Testis (tissue), 3 donors: ENCODE measurements around the gene SLC39A6. TPM values are rescaled to one million over a fixed set of nuclear protein-coding genes. Genes with fewer than 3 reads are reported as not detected.

Source experiments
- DNase-seq: peaks from one replicate; pipeline ENCODE4 v3.0.0-alpha.2; 2019
- H3K27ac ChIP-seq, 2 donors: fragments of 200-600 bp; sonication (generic); one replicate each; pipeline ENCODE4 v1.5.1; 2019
- H3K27me3 ChIP-seq: fragments of 200-600 bp; sonication (generic); one replicate; pipeline ENCODE4 v1.5.1; 2019
- H3K36me3 ChIP-seq: fragments of 200-600 bp; sonication (generic); one replicate; pipeline ENCODE4 v1.5.1; 2017; ENCODE audit warnings: low read depth; ENCODE audit errors: missing control alignments
- H3K4me1 ChIP-seq: fragments of 200-600 bp; sonication (generic); one replicate; pipeline ENCODE4 v1.5.1; 2019
- H3K4me3 ChIP-seq, 2 donors: fragments of 200-600 bp; sonication (generic); one replicate each; pipeline ENCODE4 v1.5.1; 2017 to 2019
- H3K9me3 ChIP-seq: fragments of 200-600 bp; sonication (generic); one replicate; pipeline ENCODE4 v1.5.1; 2017
- CTCF ChIP-seq, 3 experiments: fragments of 450-650 bp in 2 of 3; fragments of 200-600 bp in 1 of 3; sonication (generic) in 1 of 3; IDR thresholded peaks; one replicate each; pipeline ENCODE4 v1.5.1; 2016 to 2019; ENCODE audit warnings: antibody characterized with exemption in 3 of 3, mild to moderate bottlenecking in 2 of 3, moderate library complexity in 1 of 3
- POLR2A ChIP-seq: fragments of 450-650 bp; IDR thresholded peaks from one replicate; pipeline ENCODE4 v1.6.1; 2017; ENCODE audit warnings: antibody characterized with exemption, mild to moderate bottlenecking, moderate library complexity
- WGBS, 2 donors: methylation state at CpG; one replicate each; pipeline ENCODE4 v1.1.5; 2018; 5-methylcytosine and 5-hydroxymethylcytosine counted together
- intact Hi-C: fragments of 100-400 bp; cut with DNase I; formaldehyde crosslinking; loops from one replicate; pipeline ENCODE4 v1.15.1; 2023; ENCODE audit warnings: low total_unique reads
- polyA plus RNA-seq: library from polyadenylated mRNA; stranded (reverse); fragments of 350-450 nt; fragmentation: Illumina TruSeq; extraction: RNeasy Lipid Tissue Mini Kit (QIAGEN cat#74804); gene quantifications from one replicate; pipeline ENCODE4 v1.2.3, GENCODE V29; 2014; ENCODE audit warnings: low read depth, low replicate concordance; ENCODE audit not compliant: insufficient read depth
- total RNA-seq, 2 donors: library from RNA; depleted of rRNA; stranded (reverse); fragments of >200 nt; gene quantifications; one replicate each; pipeline ENCODE4 v1.2.3, GENCODE V29; 2016

Gene SLC39A6
- total and polyA plus RNA-seq, 3 donors from 2014 or later, result 38.1 to 53.8 (median 51.4) TPM

GRCh38 chr18:36155851-36156757 lies 27.0 kb upstream of the SLC39A6 start:
- no peaks in the 10 kb centered on the region for H3K36me3 ChIP-seq
- TF ChIP-seq POLR2A, result no peak
- TF ChIP-seq CTCF (IDR thresholded peaks at IDR 0.05), result no peak
- intact Hi-C loops, result no loop called here

GRCh38 chr18:36153771-36154170 lies 24.6 kb upstream of the SLC39A6 start:
- no peak for TF ChIP-seq POLR2A
- TF ChIP-seq CTCF (IDR thresholded peaks at IDR 0.05), result no peak
- Histone ChIP-seq H3K36me3 (no peaks in the 10 kb centered on the region), H3K27me3 (no peaks in the 10 kb centered on the region), H3K4me3 (no peak overlapping the region), H3K9me3 (no peaks in the 10 kb centered on the region), H3K4me1 (peaks cover 19% of the 10 kb centered on the region), H3K27ac (peak overlapping the region; percentile 69 to 87)
- intact Hi-C loops, result no loop called here
- WGBS, 2 donors, result 28 to 34% methylated on average over 2 of the region's 2 CpGs
- peak; percentile 31 for DNase-seq

More at GRCh38 chr18:36155851-36156757, 27.0 kb upstream of the SLC39A6 start:
- no peak overlapping the region for H3K27ac ChIP-seq
- H3K27me3 ChIP-seq, result no peaks in the 10 kb centered on the region
- H3K9me3 ChIP-seq, result no peaks in the 10 kb centered on the region
- no peak for DNase-seq
- WGBS, 2 donors, result 93 to 96% methylated on average over 7 of the region's 7 CpGs
- no peak overlapping the region for H3K4me3 ChIP-seq
- peaks cover 15% of the 10 kb centered on the region for H3K4me1 ChIP-seq

- Histone ChIP-seq H3K4me3 (no peak overlapping the region), H3K36me3 (no peaks in the 10 kb centered on the region), H3K27me3 (no peaks in the 10 kb centered on the region), H3K9me3 (no peaks in the 10 kb centered on the region), H3K27ac (peak overlapping the region; percentile 69 to 87), H3K4me1 (peaks cover 19% of the 10 kb centered on the region)
- TF ChIP-seq POLR2A, result no peak
- no peak for TF ChIP-seq CTCF (IDR thresholded peaks at IDR 0.05)
- DNase-seq, result no peak
- intact Hi-C loops, result no loop called here
- WGBS, 2 donors, result 42 to 44% methylated on average over 4 of the region's 4 CpGs
Measured at GRCh38 chr18:36153203-36153602, 24.1 kb upstream of the SLC39A6 start.

GRCh38 chr18:36152781-36153180 lies 23.6 kb upstream of the SLC39A6 start:
- Histone ChIP-seq H3K27me3 (no peaks in the 10 kb centered on the region), H3K4me1 (peaks cover 19% of the 10 kb centered on the region), H3K36me3 (no peaks in the 10 kb centered on the region), H3K4me3 (no peak overlapping the region), H3K27ac (peak overlapping the region in 1 of 2 donors; percentile 69), H3K9me3 (no peaks in the 10 kb centered on the region)
- 64 to 83% methylated on average over 1 of the region's 1 CpG for WGBS, 2 donors
- no peak for DNase-seq
- intact Hi-C loops, result no loop called here
- no peak for TF ChIP-seq CTCF (IDR thresholded peaks at IDR 0.05)
- no peak for TF ChIP-seq POLR2A
